HG03039 (cell line): ENCODE results near the gene C22orf42.
"Not testable (repeated sequence)": the region's sequence is repeated elsewhere in the genome, so short reads cannot be mapped to it uniquely, and the experiment has no call there.

Experiments used
- ATAC-seq: cut with Tn5 transposase; IDR thresholded peaks from one replicate; pipeline ENCODE4 v1.9.1; 2021; ENCODE audit warnings: mild to moderate bottlenecking, moderate library complexity; ENCODE audit not compliant: unreplicated experiment

The C22orf42 gene, protein sequence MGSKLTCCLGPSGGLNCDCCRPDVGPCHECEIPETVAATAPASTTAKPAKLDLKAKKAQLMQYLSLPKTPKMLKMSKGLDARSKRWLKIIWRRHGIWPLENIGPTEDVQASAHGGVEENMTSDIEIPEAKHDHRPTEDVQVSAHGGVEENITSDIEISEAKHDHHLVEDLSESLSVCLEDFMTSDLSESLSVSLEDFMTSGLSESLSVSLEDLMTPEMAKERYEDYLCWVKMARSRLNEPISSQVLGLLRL

DNA sequence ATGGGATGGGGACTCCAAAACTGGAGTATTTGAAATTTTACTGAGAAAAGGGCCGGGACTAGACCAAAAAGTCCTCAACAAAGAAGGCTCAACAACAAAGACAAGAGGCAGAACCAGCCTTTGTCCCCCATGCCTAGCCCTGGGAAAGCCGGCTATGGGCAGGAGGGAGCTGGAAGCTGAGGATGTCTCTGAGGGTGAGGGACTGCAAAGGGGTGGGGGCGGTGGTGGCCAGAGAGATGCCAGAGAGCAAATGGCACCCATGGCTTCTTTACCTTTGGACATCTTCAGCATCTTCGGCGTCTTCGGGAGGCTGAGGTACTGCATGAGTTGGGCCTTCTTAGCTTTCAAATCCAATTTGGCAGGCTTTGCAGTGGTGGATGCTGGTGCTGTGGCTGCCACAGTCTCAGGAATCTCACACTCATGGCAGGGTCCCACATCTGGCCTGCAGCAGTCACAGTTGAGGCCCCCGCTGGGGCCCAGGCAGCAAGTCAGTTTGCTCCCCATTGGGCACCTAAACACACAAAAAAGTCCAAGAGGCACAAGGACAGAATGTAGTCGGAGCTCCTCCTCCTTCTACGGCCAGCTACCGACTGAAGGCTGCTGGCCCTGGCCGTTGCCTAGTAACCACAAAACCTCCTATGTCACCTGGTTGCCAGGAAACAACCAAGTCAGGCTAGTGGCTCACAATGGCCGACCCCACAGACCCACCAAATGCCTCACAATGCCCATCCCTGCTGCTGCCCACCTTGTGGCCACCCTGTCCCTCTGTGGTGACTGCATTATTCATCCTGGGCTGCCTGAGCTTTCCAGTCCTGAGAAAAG lies at the start of gene C22orf42:
TSS of gene C22orf42 (minus strand) at position 592 of the 822 bp plus-strand sequence. CDS start at position 504, 88 bp downstream.
- no peak for ATAC-seq

DNA sequence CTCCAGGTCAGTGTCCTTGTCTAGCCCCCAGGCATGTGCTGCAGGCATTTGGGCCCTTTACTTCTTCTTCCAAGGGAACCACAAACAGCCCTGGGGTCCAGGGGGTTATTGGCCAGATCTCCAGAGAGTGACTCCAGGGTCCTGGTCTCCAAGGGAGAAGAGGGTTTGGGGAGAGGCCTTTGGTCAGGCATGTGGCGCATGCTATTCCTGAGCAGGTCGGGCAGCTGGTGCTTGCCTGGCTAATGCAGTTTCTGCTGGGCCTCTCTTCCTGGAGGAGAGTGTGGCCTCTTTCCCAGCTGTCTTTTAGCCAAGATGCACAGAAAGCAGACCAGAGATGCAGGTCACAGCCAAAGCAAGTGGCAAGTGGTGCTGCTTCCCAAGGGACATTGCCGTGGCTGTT lies 49.6 kb upstream of the C22orf42 start:
- ATAC-seq: no peak

DNA sequence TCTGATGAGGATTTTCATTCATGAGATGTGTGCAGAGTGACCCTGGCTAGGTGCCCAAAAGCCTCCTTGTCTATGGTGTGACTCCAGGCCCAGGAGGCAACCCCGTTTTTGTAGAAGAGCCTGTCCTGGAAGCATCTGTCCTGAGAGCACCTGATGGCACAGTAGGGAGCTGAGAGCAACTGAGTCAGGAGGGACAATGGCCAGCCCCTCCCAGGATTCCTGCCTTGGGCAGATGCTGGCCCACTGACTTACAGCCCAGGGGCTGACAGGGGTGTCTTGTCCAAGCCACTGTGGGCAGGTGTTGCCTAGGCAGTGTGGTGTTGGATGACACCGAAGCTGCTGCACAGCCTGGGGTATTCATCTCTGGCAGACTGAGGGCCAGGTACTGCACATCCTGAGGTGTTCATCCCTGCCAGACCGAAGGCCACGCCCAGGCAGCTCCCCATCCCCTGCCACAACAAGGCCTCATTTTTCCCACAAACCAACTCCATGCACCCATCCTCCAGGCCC lies 48.9 kb upstream of the C22orf42 start:
- no peak for ATAC-seq

DNA sequence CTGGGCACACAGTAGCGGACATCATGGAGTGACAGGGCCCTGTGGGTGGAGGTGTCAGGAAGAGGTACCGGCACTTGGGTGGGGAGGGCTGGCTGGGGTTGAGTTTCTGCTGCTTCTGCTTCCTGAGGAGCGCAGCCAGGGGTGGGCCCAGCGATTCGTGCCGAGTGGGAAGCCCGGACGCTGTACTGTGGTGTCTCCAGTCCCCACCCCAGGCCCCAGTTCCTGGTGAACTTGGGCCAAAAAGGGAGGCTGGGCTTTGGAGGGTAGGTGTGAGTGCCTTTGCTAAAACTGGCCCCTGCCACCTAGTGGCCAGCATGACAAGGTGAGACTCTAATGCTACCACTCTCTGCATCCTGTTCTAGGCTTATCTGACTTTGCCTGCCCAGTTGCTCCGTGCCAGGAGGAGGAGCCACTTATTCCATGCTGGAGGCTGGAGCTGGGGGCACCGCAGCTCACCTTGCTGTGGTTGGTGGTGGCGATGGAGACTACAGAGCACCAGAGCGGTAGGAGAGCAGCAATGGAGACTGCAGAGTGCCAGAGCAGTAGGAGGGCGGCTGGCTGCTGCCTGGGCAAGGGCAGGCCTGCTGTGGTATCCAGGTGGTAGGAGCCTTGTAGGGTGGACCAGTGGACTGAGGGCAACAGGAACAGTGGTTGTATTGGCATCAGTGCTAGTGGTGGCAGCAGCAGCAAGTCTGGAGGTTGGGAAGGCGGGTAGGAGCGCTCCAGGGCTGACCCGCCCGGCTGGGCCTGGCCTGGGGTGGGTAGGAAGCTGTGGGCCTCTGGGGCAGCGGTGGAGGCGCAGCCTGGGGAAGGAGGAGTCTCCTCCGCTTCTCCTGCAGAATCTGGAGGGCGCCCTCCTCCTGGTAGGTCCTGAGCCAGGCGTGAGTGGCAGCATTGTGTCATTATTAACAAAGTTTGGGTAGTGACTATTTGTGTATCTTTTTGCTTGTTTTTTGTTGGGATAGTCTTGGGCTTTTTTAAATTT lies 48.0 kb upstream of the C22orf42 start:
- ATAC-seq: no peak

DNA sequence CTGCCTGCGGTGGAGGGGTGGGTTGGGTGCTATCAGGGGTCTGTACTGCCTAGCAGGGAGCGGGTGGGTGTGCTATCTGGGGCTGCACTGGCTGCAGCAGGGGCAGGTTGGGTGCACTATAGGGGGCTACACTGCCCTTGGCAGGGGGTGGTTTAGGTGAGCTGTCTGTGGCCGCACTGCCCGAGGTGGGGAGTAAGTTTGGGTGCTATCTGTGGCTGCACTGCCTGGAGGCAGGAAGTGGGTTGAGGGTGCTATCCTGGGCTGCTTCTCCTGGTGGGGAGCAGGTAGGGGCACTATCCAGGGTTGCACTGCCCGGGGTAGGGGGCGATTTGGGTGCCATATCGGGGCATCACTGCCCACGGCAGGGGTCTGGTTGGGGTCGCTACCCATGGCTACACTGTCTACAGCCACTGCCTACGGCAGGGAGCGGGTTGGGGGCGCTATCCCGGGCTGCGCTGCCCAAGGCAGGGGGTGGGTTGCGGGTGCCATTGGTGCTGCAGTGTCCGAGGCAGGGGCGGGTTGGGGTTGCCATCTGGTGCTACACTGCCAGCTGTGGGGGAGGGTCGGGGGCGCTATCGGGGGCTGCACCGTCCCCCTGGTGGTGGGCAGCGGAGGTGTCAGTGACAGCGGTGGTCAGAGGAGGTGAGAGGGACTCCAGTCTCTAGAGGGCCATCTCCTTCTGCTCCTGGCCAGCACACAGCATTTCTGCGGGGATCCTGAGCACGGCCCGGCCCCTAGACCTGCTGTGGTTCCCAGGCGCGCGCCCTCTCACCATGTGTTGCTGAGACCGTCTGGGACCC lies 47.1 kb upstream of the C22orf42 start:
- no peak for ATAC-seq

DNA sequence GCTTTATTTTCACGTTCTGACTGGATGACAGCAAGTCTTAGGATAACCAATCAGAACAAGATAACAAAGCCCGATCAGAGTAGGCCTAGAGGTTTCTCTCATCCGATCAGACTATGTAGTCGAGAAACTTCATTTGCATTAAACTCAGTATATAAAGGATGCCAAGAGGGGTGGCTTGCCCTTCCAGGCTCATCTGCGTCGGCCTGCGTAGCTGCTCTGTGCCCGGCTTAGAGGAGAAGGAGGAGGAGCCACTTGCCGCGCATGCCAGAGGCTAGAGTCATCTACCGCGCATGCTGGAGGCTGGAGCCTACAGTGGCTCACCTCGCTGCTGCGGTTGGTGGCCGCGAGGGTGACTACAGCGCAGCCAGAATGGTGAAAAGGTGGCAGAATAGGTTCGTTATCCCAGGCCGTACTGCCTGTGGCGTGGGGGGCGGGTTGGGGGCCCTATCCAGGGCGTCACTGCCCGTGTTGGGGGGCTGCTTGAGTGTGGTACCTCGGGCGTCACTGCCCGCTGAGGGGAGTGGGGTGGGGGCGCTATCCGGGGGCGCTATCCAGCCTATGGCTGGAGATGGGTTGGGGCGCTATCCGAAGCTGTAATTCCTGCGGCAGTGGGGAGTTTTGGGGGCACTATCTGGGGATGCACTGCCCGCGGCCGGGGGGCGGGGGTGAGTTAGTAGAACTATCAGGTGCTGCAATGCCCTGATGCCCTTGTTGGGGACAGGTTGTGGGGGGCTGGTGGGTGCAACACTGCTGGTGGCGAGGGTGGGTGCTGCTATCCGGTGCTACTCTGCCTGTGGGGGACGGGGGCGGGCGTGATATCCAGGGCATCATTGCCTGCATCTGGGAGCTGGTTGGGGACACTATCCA lies 46.0 kb upstream of the C22orf42 start, which contains the start of gene RFPL2:
TSS of gene RFPL2 (minus strand) at position 218 of the 867 bp plus-strand sequence. CDS start 2,622 bp downstream, outside the sequence.
- ATAC-seq: no peak

DNA sequence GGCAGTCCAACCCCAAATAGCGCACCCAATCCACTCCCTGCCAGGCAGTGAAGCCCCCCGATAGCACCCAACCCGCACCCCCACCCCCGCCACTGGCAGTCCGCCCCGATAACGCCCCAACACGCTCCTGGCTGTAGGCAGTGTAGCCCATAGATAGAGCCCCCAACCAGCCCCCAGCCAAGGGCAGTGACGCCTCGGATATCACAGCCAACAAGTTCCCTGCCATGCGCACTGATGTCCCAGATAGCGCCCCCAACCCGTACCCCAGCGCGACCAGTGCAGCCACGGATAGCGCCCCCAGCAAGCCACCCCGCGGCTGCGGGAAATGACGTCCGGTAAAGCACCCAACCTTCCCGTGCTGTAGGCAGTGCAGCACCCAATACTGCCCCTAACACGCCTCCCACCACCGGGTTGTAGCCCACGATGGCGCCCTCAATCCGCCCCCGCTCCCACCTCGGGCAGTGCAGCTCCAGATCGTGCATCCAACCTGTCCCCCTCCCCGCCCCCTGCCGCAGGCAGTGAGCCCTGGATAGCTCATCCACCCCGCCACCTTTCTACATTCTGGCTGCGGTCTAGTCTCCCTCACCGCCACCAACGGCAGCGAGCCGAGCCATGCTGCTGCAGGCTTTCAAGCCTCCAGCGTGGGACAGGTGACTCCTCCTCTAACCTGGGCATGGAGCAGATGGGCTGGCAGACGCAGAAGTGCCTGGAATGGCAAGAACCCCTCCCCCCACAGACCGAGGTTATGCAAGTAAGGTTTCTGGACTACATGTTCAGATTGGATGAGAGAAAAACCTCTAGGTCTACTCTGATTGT lies 45.1 kb upstream of the C22orf42 start:
- no peak for ATAC-seq

DNA sequence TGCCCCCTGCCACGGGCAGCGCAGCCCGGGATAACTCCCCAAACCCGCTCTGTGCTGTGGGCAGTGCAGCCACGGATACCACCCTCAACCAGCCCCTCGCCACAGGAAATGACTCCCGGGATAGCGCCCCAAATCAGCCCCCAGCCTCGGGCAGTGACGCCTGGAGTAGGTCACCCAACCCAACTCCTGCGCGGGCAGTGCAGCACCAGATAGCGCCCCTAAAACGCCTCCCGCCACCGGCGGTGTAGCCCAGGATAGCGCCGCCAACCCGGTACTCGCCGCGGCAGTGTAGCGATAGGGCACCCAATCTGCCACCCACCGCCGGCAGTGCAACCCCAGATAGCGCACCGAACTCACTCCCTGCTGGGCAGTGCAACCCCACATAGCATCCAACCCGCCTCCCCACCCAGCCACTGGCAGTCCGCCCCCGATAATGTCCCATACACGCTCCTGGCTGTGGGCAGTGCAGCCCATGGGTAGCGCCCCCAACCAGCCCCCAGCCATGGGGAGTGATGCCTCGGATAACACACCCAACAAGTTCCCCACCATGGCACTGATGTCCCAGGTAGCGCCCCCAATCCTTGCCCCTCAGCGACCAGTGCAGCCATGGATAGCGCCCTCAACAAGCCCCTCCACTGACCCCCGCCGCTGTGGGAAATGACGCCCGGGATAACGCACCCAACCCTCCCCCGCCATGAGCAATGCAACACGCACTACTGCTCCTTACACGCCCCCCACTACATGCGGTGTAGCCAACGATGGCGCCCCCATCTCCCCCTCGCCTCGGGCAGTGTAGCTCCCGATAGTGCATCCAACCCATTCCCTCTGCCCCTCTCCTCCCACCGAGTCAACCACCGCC lies 44.3 kb upstream of the C22orf42 start:
- ATAC-seq: no peak

DNA sequence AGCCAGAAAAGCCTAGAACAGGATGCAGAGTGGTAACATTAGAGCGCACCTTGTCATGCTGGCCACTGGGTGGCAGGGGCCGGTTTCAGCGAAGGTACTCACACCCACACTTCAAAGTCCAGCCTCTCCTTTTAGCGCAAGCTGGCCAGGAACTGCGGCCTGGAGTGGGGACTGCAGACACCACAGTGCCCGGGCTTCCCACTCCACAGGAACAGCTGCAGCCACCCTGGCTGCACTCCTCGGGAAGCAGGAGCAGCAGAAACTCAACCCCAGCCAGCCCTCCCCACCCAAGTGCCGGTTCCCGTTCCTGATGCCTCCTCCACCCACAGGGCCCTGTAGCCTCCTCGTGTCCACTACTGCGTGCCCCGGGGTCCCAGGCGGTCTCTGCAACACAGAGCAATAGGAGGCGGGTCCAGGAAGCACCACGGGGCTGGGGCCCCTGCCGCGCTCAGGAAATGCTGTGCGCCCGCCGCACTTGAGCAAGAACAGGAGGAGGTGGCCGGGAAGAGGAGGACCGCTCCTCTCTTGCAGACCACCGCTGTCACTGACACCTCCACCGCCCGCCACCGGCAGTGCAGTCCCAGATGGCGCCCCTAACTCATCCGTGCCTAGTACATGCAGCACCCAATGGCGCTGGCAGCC lies 43.6 kb upstream of the C22orf42 start:
- no peak for ATAC-seq

DNA sequence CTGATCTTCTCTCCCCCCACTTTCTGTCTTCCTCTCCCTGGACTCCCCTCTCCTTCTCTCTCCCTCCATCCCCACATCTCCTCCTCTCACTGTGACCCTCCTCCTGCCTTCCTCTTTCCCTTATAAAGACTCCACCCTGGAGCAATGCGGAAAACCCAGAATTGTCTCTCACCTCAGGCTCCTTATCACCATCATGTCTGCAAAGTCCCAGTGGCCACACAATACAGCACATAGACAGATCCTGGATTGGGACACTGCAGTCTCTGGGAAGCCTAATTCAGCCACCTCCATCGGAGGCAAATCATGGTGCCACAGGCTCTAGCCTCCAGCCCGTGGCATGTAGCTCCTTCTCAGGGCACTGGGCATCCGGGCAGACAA lies 43.0 kb upstream of the C22orf42 start:
- ATAC-seq: no peak

DNA sequence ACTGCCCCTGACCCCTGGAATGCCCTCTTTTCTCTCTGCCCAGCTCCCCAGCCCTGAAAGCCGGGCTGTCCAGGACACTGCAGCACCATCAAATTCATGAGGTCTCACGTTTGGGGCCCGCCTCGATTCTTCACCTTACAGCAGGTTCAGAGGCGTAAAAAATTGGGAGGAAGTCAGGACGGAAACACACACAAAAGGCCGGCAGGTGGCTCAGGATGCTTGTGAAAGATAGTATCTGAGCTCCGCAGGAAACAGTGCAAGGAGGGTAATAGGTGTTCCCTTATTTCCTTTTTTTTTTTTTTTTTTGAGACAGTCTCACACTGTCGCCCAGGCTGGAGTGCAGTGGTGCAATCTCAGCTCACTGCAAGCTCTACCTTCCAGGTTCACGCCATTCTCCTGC lies 41.6 kb upstream of the C22orf42 start:
- no peak for ATAC-seq

DNA sequence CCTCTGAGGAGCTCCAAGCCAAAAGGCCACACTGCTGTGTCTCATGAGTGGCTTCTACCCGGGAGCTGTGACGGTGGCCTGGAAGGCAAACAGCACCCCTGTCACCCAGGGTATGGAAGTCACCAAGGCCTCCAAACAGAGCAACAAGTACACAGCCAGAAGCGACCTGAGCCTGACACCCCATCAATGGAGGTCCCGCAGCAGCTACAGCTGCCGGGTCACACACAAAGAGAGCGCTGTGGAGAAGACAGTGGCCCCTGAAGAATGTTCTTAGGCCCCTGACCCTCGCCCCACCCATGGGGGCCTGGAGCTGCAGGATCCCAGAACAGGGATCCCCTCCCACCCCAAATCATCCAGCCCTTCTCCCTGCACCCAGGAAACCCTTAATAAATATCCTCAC lies 40.9 kb upstream of the C22orf42 start:
- ATAC-seq: no peak

DNA sequence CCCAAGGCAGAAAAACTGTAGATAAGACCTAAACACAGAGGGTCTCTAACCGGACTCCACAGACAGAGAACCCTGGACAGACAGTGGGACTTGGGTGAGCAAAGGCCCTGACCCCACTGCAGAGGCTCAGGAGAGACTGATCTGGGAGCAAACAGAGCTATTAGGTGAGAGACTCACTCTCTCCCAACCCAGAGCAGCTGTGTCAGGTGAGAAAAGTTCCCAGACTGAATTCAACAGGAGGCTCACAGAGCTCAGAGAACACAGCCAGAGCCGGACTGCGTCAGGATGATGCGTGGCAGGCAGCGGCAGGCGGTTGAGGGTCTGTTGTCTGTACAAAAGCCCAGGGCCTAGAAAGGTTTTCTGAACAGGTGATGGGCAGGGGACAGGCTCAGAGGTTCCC lies 40.2 kb upstream of the C22orf42 start:
- ATAC-seq: no peak

DNA sequence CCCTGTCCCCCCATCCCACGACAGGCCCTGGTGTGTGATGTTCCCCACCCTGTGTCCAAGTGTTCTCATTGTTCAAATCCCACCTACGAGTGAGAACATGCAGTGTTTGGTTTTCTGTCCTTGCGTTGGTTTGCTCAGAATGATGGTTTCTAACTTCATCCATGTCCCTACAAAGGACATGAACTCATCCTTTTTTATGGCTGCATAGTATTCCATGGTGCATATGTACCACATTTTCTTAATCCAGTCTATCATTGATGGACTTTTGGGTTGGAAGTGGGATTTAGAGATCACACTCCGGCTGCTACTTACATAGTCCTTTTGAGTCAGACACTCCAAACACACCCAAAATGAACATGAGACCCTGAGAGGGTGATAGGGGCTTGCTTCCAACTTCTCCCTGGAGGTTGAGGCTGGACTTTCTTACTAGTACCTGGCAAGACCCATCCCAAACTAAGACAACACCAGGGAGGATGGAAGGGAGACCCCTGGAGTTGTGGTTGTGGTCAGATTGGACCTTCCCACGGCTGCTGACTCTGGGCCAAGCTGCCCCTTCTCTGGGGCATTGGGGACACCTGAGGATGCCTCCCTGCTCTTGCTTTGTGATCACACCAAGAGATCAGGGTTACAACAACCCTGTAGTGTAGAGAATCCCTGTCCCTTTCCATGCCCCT lies 38.6 kb upstream of the C22orf42 start:
- ATAC-seq: not testable (repeated sequence)

DNA sequence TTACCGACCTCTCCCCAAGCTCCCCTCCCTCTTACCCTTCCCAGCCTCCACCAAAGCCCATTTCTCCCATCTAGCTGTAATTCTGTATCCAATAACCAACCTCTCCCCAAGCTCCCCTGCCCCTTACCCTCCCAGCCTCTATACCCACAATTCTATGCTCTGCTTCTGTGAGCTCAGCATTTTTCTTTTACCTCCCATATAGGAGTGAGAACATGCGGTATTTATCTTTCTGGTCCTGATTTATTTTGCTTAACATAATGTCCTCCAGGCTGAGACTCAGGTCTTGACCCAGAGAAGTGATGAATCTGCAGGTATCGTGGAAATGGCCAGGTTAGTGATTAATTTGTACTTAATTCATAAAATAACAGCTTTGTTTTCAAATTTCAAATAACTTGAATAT lies 36.8 kb upstream of the C22orf42 start:
- not testable (repeated sequence) for ATAC-seq

DNA sequence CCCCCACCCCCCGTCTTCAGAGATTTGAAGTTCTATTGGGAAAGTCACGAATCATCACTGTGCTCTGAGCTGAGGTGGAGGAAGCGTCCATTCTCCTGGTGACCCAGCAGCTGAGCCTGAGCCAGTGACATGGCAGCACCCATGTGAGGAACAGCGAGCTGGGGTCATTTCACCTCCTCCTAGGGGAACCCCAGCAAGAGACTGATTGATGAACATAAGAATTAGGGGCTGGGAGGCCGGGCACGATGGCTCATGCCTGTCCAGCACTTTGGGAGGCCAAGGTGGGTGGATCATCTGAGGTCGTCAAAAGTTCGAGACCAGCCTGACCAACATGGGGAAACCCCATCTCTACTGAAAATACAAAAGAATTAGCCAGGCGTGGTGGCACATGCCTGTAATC lies 34.2 kb upstream of the C22orf42 start:
- not testable (repeated sequence) for ATAC-seq
